Aorta (tissue), 5 donors: Measurements from ENCODE around the gene DCDC2C. TPM values are rescaled to one million over a fixed set of nuclear protein-coding genes. Genes with fewer than 3 reads are reported as not detected.
"Not testable (repeated sequence)": the region's sequence is repeated elsewhere in the genome, so short reads cannot be mapped to it uniquely, and the experiment has no call there.

Experiments
- ATAC-seq: fragments of 200-7000 bp; cut with Tn5 transposase; one replicate; pipeline ENCODE4 v1.9.1; 2022; ENCODE audit warnings: moderate library complexity; ENCODE audit not compliant: low FRiP score
- DNase-seq, 2 donors: peaks; one replicate each; pipeline ENCODE4 v3.0.0-alpha.2; 2020
- H3K27ac ChIP-seq, 2 donors: one replicate each; pipeline ENCODE4 v1.5.1; 2013; ENCODE audit warnings: low read length in 2 of 2, mild to moderate bottlenecking in 2 of 2, moderate library complexity in 2 of 2, control low read depth in 1 of 2, inconsistent platforms in 1 of 2, low read depth in 1 of 2
- H3K27me3 ChIP-seq, 2 donors: one replicate each; pipeline ENCODE4 v1.6.1; 2013; ENCODE audit warnings: control low read depth in 1 of 2, low read length in 1 of 2, mild to moderate bottlenecking in 1 of 2, moderate library complexity in 1 of 2; ENCODE audit not compliant: insufficient read depth in 2 of 2, control insufficient read depth in 1 of 2
- H3K36me3 ChIP-seq, 2 donors: one replicate each; pipeline ENCODE4 v1.6.1; 2013; ENCODE audit warnings: control low read depth in 1 of 2, low read length in 1 of 2, mild to moderate bottlenecking in 1 of 2; ENCODE audit not compliant: insufficient read depth in 2 of 2, control insufficient read depth in 1 of 2
- H3K4me1 ChIP-seq, 2 donors: one replicate each; pipeline ENCODE4 v1.6.1; 2013; ENCODE audit warnings: low read length in 2 of 2, control low read depth in 1 of 2, mild to moderate bottlenecking in 1 of 2, moderate library complexity in 1 of 2; ENCODE audit not compliant: insufficient read depth in 2 of 2, control insufficient read depth in 1 of 2
- H3K4me3 ChIP-seq, 2 donors: one replicate each; pipeline ENCODE4 v1.5.1; 2013; ENCODE audit warnings: low read length in 2 of 2, control low read depth in 1 of 2, mild to moderate bottlenecking in 1 of 2
- H3K9me3 ChIP-seq: one replicate; pipeline ENCODE4 v1.6.1; 2013; ENCODE audit warnings: mild to moderate bottlenecking, low read length; ENCODE audit not compliant: control insufficient read depth
- WGBS, 2 donors: extraction: QIAGEN DNeasy Blood & Tissue Kit; methylation state at CpG; one replicate each; pipeline ENCODE4 v1.1.7; 2013; 5-methylcytosine and 5-hydroxymethylcytosine counted together
- intact Hi-C, 2 donors: fragments of 100-400 bp; cut with DNase I; formaldehyde crosslinking; loops; one replicate each; pipeline versions ENCODE4 v1.14.2 to v1.15.0; 2022
- polyA plus RNA-seq, 2 donors: library from polyadenylated mRNA; stranded (reverse); fragments of 200-250 nt; gene quantifications; one replicate each; pipeline ENCODE4 v1.2.3, GENCODE V29; 2013
- total RNA-seq, 2 donors: library from RNA; stranded (reverse); fragmentation: NEBNext Ultra II Directional; extraction: Animal tissue kit (Norgen Biotek cat#: 25700); gene quantifications; one replicate each; pipeline ENCODE4 v1.2.1, GENCODE V29; 2021
- donor health status: healthy with polysubstance abuse.
- donor health status: Bipolar disorder and iron deficiency.
- donor health status: DM: no; HTN: no; CAD: no.
- donor health status: DM: no; HTN: no; CAD: no.
- donor health status: DM: yes; HTN: yes; CAD: no.

Gene DCDC2C
- total and polyA plus RNA-seq, 4 donors, result 0.27 to 10.7 (median 2.4) TPM; not detected in 1

DNA sequence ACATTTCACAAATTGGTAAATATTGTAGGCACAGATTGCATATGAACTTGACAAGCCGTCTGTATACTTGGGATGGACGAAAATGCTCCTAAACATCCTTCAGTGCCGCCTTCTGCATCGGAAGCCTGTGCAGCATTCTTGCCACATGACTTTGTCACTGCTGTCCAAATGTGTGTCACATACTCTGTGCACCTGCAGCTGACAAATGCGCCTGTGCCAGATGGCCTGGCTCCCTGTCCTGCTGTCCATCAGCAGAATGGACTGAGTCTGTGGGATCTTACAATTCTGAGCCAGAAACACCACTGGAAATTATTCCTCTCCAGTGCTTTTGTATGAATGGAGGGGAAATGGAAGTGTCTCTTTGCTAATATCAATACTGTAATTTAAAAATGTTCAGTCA is 89.9 kb downstream of the DCDC2C start:
- Histone ChIP-seq H3K36me3 (no peaks in the 10 kb centered on the region), H3K4me1 (no peaks in the 10 kb centered on the region), H3K27ac (no peak overlapping the region), H3K27me3 (no peaks in the 10 kb centered on the region), H3K4me3 (no peak overlapping the region), H3K9me3 (peaks cover 2% of the 10 kb centered on the region)
- ATAC-seq (no peak), DNase-seq (no peak)
- WGBS, 2 donors, result 92 to 97% methylated on average over 5 of the region's 5 CpGs
- intact Hi-C loops, result no loop called here

DNA sequence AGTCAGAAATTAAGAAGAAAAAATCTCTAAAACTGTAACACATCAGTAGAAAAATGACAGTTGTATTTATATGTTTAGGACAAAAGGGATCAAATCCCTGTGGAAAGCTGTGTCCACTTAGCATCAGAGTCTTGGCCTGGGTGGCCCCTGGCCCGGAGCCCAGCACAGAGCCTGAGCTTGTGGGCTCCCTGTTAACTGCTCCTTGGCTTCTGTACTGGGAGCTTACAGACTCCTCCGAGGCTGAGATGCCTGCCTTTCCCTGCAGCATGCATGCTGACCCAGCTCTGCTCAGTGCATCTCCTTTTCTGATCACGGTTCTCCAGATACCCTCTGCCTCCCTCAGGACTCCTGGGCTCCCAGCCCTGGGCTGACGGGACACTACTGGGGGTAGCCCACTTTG is 98.1 kb downstream of the DCDC2C start:
- intact Hi-C loops, result no loop called here
- no peaks in the 10 kb centered on the region for H3K4me1 ChIP-seq
- ATAC-seq (peak; percentile 50), DNase-seq (no peak)
- no peak overlapping the region for H3K4me3 ChIP-seq
- H3K27ac ChIP-seq, result no peak overlapping the region
- WGBS, 2 donors, result 66 to 82% methylated on average over 4 of the region's 4 CpGs
- no peaks in the 10 kb centered on the region for H3K36me3 ChIP-seq
- H3K27me3 ChIP-seq, result no peaks in the 10 kb centered on the region
- no peaks in the 10 kb centered on the region for H3K9me3 ChIP-seq

DNA sequence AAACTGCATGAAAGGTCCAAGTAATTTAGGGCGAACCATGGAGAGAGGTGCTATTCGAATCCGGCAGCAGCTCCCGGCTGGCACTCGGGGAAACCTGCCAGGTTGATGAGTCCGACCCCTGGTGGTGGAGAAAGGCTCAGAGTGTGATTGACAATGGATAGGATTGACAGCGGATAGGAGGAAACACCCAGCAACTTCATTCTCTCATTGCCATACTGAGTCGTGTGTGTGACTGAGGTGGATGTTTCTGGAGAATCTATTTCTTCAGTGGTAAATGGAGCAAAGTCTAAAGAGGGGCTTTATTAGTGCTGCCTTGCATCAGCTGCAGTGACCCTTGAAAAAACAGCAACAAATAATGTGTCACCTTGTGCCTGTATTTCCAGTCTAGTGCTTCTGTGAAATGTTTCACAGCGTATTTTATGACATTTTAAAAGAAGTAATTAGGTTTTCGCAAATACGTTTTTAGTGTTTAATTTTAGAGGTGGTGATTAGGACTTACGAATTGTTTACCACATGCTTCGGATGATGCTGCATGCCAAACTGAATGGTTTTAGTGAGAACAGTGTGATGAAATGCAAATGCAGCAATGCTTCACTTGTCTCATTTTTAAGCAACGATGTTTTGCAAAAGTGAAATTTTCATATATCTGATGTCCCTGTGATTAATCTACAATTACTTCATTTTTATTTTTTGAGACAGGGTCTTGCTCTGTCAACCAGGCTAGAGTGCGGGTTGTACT is 102.0 kb downstream of the DCDC2C start:
- no peaks in the 10 kb centered on the region for H3K4me1 ChIP-seq
- no peak overlapping the region for H3K27ac ChIP-seq
- H3K36me3 ChIP-seq, result no peaks in the 10 kb centered on the region
- DNase-seq (no peak), ATAC-seq (no peak)
- no peaks in the 10 kb centered on the region for H3K27me3 ChIP-seq
- no peaks in the 10 kb centered on the region for H3K9me3 ChIP-seq
- H3K4me3 ChIP-seq, result no peak overlapping the region
- WGBS, 2 donors, result 57 to 58% methylated on average over 15 of the region's 15 CpGs
- intact Hi-C loops, result no loop called here

DNA sequence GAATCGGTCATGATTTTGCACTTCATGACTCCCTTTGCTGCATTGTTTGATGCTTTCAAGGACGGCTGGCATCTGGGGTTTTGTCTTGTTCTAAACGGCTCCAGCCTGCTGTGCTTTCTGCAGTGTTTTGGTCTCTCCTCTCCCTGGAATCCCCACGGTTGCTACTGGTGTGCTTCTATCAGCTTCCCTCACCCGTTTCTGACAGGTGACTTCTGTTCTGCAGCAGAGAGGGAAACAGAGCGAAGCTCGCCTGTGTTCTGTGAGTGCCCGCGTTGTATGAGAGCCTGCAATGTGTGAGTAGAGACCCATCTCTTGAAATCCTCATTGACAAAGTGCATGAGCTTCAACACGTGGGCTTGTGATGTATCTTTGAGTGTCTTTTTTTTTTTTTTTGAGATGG is 102.8 kb downstream of the DCDC2C start:
- 74 to 83% methylated on average over 10 of the region's 10 CpGs for WGBS, 2 donors
- intact Hi-C loops, result no loop called here
- ATAC-seq (no peak), DNase-seq (no peak)
- Histone ChIP-seq H3K27ac (no peak overlapping the region), H3K36me3 (no peaks in the 10 kb centered on the region), H3K27me3 (no peaks in the 10 kb centered on the region), H3K4me3 (no peak overlapping the region), H3K9me3 (no peaks in the 10 kb centered on the region), H3K4me1 (no peaks in the 10 kb centered on the region)

DNA sequence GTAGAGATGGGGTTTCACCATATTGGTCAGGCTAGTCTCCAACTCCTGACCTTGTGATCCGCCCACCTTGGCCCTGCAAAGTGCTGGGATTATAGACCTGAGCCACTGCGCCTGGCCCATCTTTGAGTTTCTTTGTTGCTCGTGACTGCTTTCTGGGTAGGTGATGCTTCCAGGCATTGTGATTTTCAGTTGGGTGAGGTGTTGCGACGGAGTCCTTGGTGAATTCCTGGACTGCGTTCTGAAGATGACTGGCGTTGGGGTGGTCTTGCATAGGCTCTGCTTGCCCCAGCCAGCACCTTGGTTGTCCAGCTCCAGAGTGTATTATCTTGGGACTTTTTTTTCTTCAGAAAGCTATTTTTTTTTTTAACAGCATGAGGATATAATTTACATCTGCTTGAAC is 103.4 kb downstream of the DCDC2C start:
- ATAC-seq (no peak), DNase-seq (no peak)
- no peaks in the 10 kb centered on the region for H3K4me1 ChIP-seq
- WGBS, 2 donors, result 68 to 97% methylated on average over 7 of the region's 7 CpGs
- H3K27me3 ChIP-seq, result no peaks in the 10 kb centered on the region
- intact Hi-C loops, result no loop called here
- no peak overlapping the region for H3K4me3 ChIP-seq
- no peaks in the 10 kb centered on the region for H3K36me3 ChIP-seq
- no peaks in the 10 kb centered on the region for H3K9me3 ChIP-seq
- no peak overlapping the region for H3K27ac ChIP-seq

DNA sequence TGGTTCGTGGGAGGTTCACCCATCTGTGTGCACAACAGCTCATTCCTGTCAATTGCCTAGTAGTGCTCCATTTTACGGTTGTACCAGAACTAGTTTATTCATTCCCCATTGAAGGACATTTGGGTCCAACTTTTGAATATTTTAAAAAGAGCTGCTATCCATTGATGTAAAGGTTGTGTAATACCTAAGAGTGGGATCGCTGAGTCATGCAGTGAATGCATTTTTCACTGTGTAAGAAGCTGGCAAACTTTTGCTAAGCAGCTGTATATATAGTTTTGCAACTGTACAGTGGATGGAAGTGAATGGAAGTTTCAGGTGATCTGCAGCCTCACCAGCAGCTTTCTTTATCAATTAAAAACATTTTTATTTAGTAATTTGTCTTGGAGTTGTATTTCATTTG is 104.5 kb downstream of the DCDC2C start:
- Histone ChIP-seq H3K9me3 (no peaks in the 10 kb centered on the region), H3K4me3 (no peak overlapping the region), H3K36me3 (no peaks in the 10 kb centered on the region), H3K4me1 (no peaks in the 10 kb centered on the region), H3K27me3 (no peaks in the 10 kb centered on the region), H3K27ac (no peak overlapping the region)
- 88 to 92% methylated on average over 3 of the region's 3 CpGs for WGBS, 2 donors
- DNase-seq (no peak), ATAC-seq (no peak)
- intact Hi-C loops, result no loop called here

DNA sequence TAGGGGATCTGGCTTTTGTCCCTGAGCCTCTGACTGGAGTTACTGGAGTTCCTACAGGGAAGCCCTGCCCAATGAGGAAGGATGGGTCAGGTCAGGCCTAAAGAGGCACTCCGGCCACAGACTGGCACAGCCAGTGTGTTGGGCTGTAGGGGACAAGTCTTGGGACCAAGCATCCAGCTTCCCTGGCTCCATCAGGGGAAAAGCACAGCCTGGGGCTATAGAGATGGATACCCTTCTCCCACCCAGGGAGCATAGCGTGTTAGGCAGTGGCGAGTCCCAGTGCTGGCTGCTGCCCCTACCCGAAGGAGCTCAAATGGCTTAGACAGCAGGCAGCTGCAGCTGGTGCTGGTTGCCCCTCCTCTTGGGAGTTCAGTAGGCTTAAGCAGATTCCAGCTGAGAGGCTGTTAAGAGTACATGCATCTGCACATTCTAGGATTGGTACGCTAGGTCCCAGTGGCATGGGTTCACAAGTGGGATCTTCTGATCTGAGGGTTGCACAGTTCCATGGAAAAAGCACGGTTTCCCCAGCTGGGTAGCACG is 111.4 kb downstream of the DCDC2C start:
- Histone ChIP-seq H3K9me3 (peaks cover 5% of the 10 kb centered on the region), H3K4me1 (no peaks in the 10 kb centered on the region), H3K27me3 (no peaks in the 10 kb centered on the region), H3K4me3 (no peak overlapping the region), H3K36me3 (no peaks in the 10 kb centered on the region), H3K27ac (no peak overlapping the region)
- intact Hi-C loops, result no loop called here
- 89 to 91% methylated on average over 7 of the region's 7 CpGs for WGBS, 2 donors
- ATAC-seq (no peak), DNase-seq (no peak)

DNA sequence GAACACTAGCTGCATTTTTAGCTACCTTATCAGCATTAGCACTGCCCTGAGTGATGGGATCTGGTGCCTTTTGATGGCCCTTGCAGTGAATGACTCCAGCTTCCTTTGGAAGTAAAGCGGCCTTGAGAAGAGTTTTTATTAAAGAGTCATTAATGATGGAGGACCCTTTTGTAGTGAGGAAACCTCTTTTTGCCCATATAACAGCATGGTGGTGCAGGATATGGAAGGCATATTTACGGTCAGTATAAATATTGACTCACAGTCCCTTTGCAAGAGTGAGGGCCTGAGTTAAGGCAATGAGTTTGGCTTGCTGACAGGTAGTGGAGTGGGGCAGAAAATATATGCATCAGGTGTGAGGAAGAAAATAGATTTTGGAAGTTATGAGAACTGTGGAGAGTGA is 113.8 kb downstream of the DCDC2C start:
- H3K36me3 ChIP-seq, H3K27me3 ChIP-seq: not testable (repeated sequence)
- WGBS, 2 donors, result 65 to 82% methylated on average over 2 of the region's 2 CpGs

DNA sequence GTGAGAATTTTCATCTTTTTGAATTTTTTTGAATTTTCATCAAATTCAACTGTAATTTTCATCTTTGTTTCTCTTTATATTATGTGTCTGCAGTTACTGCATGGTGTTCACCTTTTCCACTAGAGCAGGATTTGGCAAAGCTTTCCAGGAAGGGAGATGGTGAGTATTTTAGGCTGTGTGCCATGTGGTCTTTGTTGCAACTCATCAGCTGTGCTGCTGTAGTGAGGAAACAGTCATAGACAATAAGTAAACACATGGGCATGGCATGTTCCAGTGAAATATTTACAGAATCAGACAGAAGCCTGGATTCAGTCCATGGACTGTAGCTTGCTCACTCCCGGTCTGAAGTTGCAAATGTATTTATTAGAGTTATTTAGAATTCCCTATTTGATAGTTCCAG is 120.4 kb downstream of the DCDC2C start:
- no peaks in the 10 kb centered on the region for H3K36me3 ChIP-seq
- intact Hi-C loops, result no loop called here
- 65 to 72% methylated on average over 1 of the region's 1 CpG for WGBS, 2 donors
- H3K4me3 ChIP-seq, result no peak overlapping the region
- H3K9me3 ChIP-seq, result peaks cover 4% of the 10 kb centered on the region
- ATAC-seq (no peak), DNase-seq (no peak)
- no peaks in the 10 kb centered on the region for H3K4me1 ChIP-seq
- H3K27ac ChIP-seq, result no peak overlapping the region
- no peaks in the 10 kb centered on the region for H3K27me3 ChIP-seq

More for the DNA sequence above, 113.8 kb downstream of the DCDC2C start:
- H3K9me3 ChIP-seq, ATAC-seq, H3K27ac ChIP-seq, H3K4me1 ChIP-seq, H3K4me3 ChIP-seq, DNase-seq, intact Hi-C loops: not testable (repeated sequence)
